OCI-LY3 (cell line): ENCODE data around the gene MARK1.

ENCODE experiments used
- H2AFZ ChIP-seq: fragments of 200-600, 300-600 bp; shearing (Covaris generic); 2 replicates; pipeline ENCODE4 v1.6.0; 2014; ENCODE audit warnings: antibody characterized with exemption, low read depth, low read length
- H3K27ac ChIP-seq: fragments of 200-600, 300-600 bp; sonication (generic); 2 replicates; pipeline ENCODE4 v1.5.1; 2014; ENCODE audit warnings: mild to moderate bottlenecking, low read length, moderate library complexity, mixed read lengths
- H3K27me3 ChIP-seq: fragments of 200-600, 300-600 bp; sonication (generic); 2 replicates; pipeline ENCODE4 v1.6.1; 2014; ENCODE audit warnings: low read depth, low read length, mixed read lengths
- H3K36me3 ChIP-seq: fragments of 200-600, 300-600 bp; sonication (generic); replicated peaks from 2 replicates; pipeline ENCODE3; 2014; ENCODE audit warnings: low read depth, low read length, mixed read lengths
- H3K4me1 ChIP-seq: fragments of 300-600, 200-600 bp; sonication (generic); 2 replicates; pipeline ENCODE4 v1.6.1; 2014; ENCODE audit warnings: low read length, mixed read lengths
- H3K4me2 ChIP-seq: fragments of 200-600, 300-600 bp; sonication (generic); 2 replicates; pipeline ENCODE4 v1.6.1; 2014; ENCODE audit warnings: low read length, mixed read lengths
- H3K4me3 ChIP-seq: fragments of 300-600, 200-600 bp; sonication (generic); 2 replicates; pipeline ENCODE4 v1.5.1; 2014; ENCODE audit warnings: antibody characterized with exemption, mild to moderate bottlenecking, low read length, moderate library complexity
- H3K79me2 ChIP-seq: fragments of 300-600, 200-600 bp; shearing (Covaris generic); 2 replicates; pipeline ENCODE4 v1.6.1; 2014; ENCODE audit warnings: mild to moderate bottlenecking, low read length, mixed read lengths
- H3K9ac ChIP-seq: fragments of 300-600, 200-600 bp; shearing (Covaris generic); 2 replicates; pipeline ENCODE4 v1.6.0; 2014; ENCODE audit warnings: mild to moderate bottlenecking, low read length, moderate library complexity
- H3K9me3 ChIP-seq: fragments of 200-600, 300-600 bp; shearing (Covaris generic); 2 replicates; pipeline ENCODE4 v1.6.1; 2014; ENCODE audit warnings: low read length, mixed read lengths; ENCODE audit not compliant: insufficient read depth
- H4K20me1 ChIP-seq: fragments of 200-600, 300-600 bp; sonication (generic); 2 replicates; pipeline ENCODE4 v1.6.1; 2016; ENCODE audit warnings: low read length, mixed read lengths; ENCODE audit not compliant: insufficient read depth
- EZH2phosphoT487 ChIP-seq: fragments of 200-600 bp; shearing (Covaris generic); IDR thresholded peaks from 2 replicates; pipeline ENCODE4 v1.6.1; 2018; ENCODE audit warnings: antibody characterized with exemption, mixed run types, low read depth
- TF ChIP-seq, protein P1 (sequence below): fragments of 200-600, 300-600 bp; sonication (generic); IDR thresholded peaks from 2 replicates; pipeline ENCODE4 v1.5.1; 2014; ENCODE audit warnings: antibody characterized with exemption, low read length, low read depth

MARK1 gene

GRCh38 chr1:220498188-220498587 lies 29.7 kb upstream of the MARK1 start:
- H3K4me1 ChIP-seq = no peaks in the 10 kb centered on the region
- H2AFZ ChIP-seq = no peak overlapping the region
- no peaks in the 10 kb centered on the region for H3K9me3 ChIP-seq
- no peak overlapping the region for H3K4me3 ChIP-seq
- no peaks in the 10 kb centered on the region for H4K20me1 ChIP-seq
- H3K79me2 ChIP-seq = no peaks in the 10 kb centered on the region
- no peak overlapping the region for H3K27ac ChIP-seq
- H3K4me2 ChIP-seq = no peak overlapping the region
- TF ChIP-seq, protein P1, sequence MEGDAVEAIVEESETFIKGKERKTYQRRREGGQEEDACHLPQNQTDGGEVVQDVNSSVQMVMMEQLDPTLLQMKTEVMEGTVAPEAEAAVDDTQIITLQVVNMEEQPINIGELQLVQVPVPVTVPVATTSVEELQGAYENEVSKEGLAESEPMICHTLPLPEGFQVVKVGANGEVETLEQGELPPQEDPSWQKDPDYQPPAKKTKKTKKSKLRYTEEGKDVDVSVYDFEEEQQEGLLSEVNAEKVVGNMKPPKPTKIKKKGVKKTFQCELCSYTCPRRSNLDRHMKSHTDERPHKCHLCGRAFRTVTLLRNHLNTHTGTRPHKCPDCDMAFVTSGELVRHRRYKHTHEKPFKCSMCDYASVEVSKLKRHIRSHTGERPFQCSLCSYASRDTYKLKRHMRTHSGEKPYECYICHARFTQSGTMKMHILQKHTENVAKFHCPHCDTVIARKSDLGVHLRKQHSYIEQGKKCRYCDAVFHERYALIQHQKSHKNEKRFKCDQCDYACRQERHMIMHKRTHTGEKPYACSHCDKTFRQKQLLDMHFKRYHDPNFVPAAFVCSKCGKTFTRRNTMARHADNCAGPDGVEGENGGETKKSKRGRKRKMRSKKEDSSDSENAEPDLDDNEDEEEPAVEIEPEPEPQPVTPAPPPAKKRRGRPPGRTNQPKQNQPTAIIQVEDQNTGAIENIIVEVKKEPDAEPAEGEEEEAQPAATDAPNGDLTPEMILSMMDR = no peak
- no peak for TF ChIP-seq EZH2phosphoT487
- H3K9ac ChIP-seq = no peak overlapping the region
- H3K27me3 ChIP-seq = no peaks in the 10 kb centered on the region
- no peaks in the 10 kb centered on the region for H3K36me3 ChIP-seq

DNA sequence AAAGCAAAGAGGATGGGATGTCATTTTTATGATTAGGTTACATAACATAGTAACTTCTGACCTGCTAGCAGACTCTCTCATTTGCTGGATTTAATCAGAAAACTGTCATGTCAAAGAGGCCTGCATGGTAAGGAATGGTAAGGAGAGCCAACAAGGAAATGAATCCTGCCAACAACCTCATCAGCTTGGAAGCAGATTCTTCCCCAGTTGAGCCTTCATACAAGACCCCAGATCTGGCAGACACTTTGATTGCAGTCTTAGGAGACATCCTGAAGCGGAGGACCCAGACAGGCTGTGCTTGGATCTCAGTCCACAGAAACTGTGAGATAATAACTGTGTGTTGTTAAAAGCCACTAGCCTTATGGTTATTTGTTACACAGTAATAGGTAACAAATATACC lies 27.6 kb upstream of the MARK1 start:
- Histone ChIP-seq H4K20me1 (no peaks in the 10 kb centered on the region), H3K4me1 (no peaks in the 10 kb centered on the region), H3K4me2 (no peak overlapping the region), H3K9me3 (no peaks in the 10 kb centered on the region), H3K27me3 (peaks cover 6% of the 10 kb centered on the region; the same call in 1 of the 2 replicates), H3K36me3 (no peaks in the 10 kb centered on the region), H3K79me2 (no peaks in the 10 kb centered on the region), H2AFZ (no peak overlapping the region), H3K4me3 (no peak overlapping the region), H3K9ac (no peak overlapping the region), H3K27ac (no peak overlapping the region)
- no peak for TF ChIP-seq EZH2phosphoT487
- TF ChIP-seq, protein P1 = no peak

DNA sequence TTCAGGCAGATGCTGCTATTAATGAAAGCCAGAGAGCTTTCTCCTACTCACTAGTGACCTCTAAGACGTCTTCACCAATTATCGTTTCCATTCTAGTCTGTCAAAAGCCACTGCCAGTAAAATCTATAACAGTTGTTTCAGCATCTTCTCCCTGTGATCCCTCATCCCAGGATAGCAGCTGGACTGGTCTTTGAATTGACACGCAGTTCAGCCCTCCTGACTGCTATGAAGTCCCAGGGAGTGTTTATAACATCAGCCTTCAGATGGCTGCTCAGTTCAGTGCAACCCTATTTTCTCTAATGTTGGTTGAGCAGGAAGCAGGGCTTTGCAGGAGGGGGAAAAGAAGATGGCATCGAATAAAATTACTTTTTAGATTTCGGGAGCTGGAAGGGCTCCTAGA lies 23.6 kb upstream of the MARK1 start:
- H3K4me3 ChIP-seq = no peak overlapping the region
- H3K27me3 ChIP-seq = peaks cover 10% of the 10 kb centered on the region; the same call in 1 of the 2 replicates
- H3K4me2 ChIP-seq = no peak overlapping the region
- no peaks in the 10 kb centered on the region for H4K20me1 ChIP-seq
- H3K79me2 ChIP-seq = no peaks in the 10 kb centered on the region
- no peak overlapping the region for H2AFZ ChIP-seq
- no peaks in the 10 kb centered on the region for H3K9me3 ChIP-seq
- no peak overlapping the region for H3K27ac ChIP-seq
- no peaks in the 10 kb centered on the region for H3K36me3 ChIP-seq
- H3K9ac ChIP-seq = no peak overlapping the region
- H3K4me1 ChIP-seq = no peaks in the 10 kb centered on the region
- no peak for TF ChIP-seq EZH2phosphoT487
- TF ChIP-seq, protein P1 = no peak

GRCh38 chr1:220507085-220507484 lies 20.9 kb upstream of the MARK1 start:
- no peaks in the 10 kb centered on the region for H3K9me3 ChIP-seq
- no peak for TF ChIP-seq EZH2phosphoT487
- TF ChIP-seq, protein P1 = no peak
- H3K4me3 ChIP-seq = no peak overlapping the region
- no peaks in the 10 kb centered on the region for H3K4me1 ChIP-seq
- no peak overlapping the region for H2AFZ ChIP-seq
- H3K9ac ChIP-seq = no peak overlapping the region
- no peaks in the 10 kb centered on the region for H3K79me2 ChIP-seq
- H3K36me3 ChIP-seq = no peaks in the 10 kb centered on the region
- H3K27me3 ChIP-seq = peaks cover 17% of the 10 kb centered on the region; the same call in 1 of the 2 replicates
- H4K20me1 ChIP-seq = no peaks in the 10 kb centered on the region
- no peak overlapping the region for H3K4me2 ChIP-seq
- no peak overlapping the region for H3K27ac ChIP-seq
